Measurements from ENCODE around the gene CHEK2.

DNA sequence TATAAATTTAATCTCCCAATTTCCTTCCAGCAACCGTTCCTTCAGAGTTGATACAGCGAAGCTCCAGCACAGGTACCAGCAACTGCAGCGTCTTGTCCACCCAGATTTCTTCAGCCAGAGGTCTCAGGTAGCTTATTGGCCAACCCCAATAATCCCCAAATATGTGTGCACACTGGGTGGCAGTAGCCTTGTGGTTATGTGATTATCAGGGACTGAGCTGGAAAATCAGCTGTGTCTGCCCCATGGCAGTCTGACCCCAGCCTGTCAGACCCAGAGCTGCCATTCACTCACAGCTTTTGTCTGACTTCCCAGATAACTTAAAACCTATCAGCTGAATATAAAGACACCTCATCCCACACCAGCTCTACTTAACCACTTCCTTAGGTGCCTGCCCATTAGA is 2.2 kb upstream of the CHEK2 start:
- TF ChIP-seq, protein P1, sequence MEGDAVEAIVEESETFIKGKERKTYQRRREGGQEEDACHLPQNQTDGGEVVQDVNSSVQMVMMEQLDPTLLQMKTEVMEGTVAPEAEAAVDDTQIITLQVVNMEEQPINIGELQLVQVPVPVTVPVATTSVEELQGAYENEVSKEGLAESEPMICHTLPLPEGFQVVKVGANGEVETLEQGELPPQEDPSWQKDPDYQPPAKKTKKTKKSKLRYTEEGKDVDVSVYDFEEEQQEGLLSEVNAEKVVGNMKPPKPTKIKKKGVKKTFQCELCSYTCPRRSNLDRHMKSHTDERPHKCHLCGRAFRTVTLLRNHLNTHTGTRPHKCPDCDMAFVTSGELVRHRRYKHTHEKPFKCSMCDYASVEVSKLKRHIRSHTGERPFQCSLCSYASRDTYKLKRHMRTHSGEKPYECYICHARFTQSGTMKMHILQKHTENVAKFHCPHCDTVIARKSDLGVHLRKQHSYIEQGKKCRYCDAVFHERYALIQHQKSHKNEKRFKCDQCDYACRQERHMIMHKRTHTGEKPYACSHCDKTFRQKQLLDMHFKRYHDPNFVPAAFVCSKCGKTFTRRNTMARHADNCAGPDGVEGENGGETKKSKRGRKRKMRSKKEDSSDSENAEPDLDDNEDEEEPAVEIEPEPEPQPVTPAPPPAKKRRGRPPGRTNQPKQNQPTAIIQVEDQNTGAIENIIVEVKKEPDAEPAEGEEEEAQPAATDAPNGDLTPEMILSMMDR (IDR thresholded peaks at IDR 0.05; ENCODE audit: low read depth, low read length): no peak
- no peak for TF ChIP-seq EZH2phosphoT487 (IDR thresholded peaks at IDR 0.05; ENCODE audit: low read depth)
